ENCODE measurements around the gene EGLN3.

Gene EGLN3

DNA sequence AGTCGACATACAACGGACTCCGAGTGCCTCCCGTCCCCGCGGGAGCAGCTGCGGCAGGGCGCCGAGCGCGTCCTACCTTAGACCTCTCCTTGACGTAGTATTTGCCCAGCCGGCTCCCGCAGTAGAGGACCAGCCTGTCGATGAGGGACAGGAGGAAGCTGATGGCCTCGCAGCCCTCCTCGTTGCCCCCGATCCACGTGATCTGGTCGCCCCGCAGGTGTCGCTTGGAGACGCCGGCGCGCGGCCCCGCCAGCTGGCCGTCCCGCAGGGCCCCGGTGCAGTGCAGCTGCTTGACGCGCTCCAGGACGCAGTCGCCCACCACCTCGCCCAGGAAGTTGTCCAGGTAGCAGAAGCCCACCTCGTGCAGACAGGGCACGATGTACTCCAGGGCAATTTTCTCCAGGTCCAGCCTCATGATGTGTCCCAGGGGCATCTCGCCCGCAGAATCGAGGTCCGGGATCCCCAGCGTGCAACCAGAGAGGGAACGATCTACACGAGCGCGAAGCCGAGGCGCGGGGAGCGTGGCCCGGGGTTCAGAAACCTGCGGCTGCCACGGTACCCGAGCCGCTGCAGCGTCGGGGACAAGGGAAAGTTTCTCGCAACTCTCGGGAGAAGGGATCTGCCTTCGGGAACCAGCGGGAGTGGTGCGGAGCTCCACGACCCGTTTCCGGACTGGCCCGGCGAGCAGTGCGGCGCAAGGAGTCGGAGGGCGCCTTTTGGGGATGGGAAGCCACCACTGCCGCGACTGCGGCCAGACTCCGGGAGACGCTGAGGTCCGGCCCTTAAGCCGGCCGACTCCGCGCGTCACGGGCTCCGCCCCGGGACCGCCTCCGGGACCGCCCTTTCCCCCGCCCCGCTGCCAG lies at the start of gene EGLN3:
TSS of gene EGLN3 (minus strand) at position 755 of the 863 bp plus-strand sequence. CDS start at position 433, 322 bp downstream.
- H3K27me3 Mint-ChIP-seq, result peaks cover 51% of the 10 kb centered on the region
- H3K36me3 Mint-ChIP-seq (ENCODE audit: low read depth), result no peaks in the 10 kb centered on the region
- ATAC-seq (peak; percentile 94), DNase-seq (peak; percentile 78)
- H3K9me3 Mint-ChIP-seq, result no peaks in the 10 kb centered on the region
- peak within 1 kb of the TSS; percentile 81 for H3K4me3 Mint-ChIP-seq
- no peak within 1 kb of the TSS for H3K27ac Mint-ChIP-seq
- H3K4me1 Mint-ChIP-seq, result peaks cover 30% of the 10 kb centered on the region

DNA sequence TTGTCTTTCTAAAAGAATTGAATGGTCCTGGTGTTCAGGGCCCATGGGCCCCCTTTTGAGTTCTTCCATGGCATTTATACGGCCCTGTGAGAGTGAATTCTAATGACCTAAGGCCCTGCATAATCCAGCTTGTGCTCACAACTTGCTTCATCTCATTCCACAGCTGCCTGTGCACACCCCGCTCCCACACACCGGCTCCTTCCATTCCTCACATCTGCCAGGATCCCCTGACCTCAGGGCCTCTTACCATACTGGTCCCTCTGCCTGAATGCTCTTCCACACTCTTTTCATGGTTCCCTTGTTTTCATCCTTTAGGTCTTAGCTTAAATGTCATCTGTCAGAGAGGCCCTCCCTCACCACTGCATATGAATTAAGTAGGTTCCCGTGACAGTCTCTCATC lies 49.5 kb upstream of the EGLN3 start:
- ATAC-seq, result no peak
- H3K27me3 Mint-ChIP-seq, result no peaks in the 10 kb centered on the region

DNA sequence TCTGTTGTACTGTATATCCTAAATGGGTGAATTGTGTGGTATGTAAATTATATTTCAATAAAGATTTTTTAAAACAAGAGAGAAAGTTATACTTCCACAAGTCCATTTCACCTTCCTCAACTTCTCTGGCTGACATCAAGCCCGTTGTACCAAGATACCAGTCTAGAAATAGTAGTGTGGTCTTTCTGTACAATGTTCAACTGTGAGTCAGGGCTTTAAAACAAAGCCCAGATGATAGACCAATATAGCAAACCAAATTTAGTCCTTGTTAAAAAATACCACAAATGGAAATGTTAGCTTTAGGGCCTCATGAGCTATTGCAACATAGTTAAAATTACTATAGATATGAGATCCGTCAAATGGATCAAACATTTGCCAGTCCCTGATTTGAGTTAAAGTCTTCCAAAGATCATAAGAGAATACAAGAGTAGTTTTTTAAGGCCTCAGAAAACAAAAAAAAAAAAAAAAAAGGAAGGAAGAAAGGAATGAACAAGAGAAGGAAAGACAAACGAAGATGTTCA lies 49.0 kb upstream of the EGLN3 start:
- Mint-ChIP-seq H3K9me3 (no peaks in the 10 kb centered on the region), H3K27me3 (no peaks in the 10 kb centered on the region), H3K4me1 (no peaks in the 10 kb centered on the region), H3K36me3 (ENCODE audit: low read depth) (no peaks in the 10 kb centered on the region), H3K27ac (no peak overlapping the region), H3K4me3 (no peak overlapping the region)
- DNase-seq, result no peak
- ATAC-seq, result no peak

More for the DNA sequence above, 49.5 kb upstream of the EGLN3 start:
- H3K27ac Mint-ChIP-seq, result no peak overlapping the region
- H3K4me1 Mint-ChIP-seq, result no peaks in the 10 kb centered on the region
- no peaks in the 10 kb centered on the region for H3K36me3 Mint-ChIP-seq (ENCODE audit: low read depth)
- H3K9me3 Mint-ChIP-seq, result no peaks in the 10 kb centered on the region
- H3K4me3 Mint-ChIP-seq, result no peak overlapping the region
- DNase-seq, result no peak

DNA sequence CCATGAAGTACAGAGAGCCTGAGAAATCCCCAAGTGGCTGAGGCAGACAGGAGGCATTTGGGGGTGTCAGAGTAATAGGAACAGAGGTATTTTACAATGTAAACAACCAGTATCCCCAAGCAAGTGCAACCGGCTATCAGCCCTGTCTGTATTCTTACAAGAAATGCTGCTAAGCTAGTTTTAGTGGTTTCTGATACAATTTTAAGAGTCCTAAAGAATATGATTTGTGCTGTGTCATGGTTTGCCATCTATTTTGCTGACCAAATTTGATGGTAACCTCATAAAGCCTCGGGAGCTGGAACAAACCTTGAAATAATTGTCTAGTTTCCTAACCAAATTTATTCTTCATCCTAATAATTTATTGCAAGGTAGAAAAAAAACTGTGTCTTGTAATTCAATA lies 46.7 kb upstream of the EGLN3 start:
- Mint-ChIP-seq H3K4me3 (no peak overlapping the region), H3K27me3 (no peaks in the 10 kb centered on the region), H3K27ac (no peak overlapping the region), H3K4me1 (no peaks in the 10 kb centered on the region), H3K9me3 (no peaks in the 10 kb centered on the region), H3K36me3 (ENCODE audit: low read depth) (no peaks in the 10 kb centered on the region)
- ATAC-seq (no peak), DNase-seq (no peak)

DNA sequence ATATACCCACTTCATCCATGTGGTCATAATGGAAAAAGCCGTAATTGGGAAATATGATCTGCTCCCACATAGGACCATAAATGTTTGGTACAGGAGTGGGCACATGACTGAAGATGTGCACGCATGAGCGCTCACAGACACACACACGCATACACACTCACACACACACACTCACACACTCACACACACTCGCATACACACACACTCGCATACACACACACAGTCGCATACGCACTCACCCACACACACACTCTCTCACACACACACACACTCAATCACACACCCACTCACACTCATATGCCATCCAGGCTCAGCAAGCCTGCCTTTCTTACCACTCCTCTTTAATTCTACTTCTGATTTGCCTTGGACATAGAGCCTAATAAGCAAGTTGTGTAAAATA lies 45.6 kb upstream of the EGLN3 start:
- Mint-ChIP-seq H3K27me3 (no peaks in the 10 kb centered on the region), H3K27ac (no peak overlapping the region), H3K4me3 (no peak overlapping the region), H3K36me3 (ENCODE audit: low read depth) (no peaks in the 10 kb centered on the region), H3K9me3 (no peaks in the 10 kb centered on the region), H3K4me1 (no peaks in the 10 kb centered on the region)
- no peak for ATAC-seq
- DNase-seq, result no peak

DNA sequence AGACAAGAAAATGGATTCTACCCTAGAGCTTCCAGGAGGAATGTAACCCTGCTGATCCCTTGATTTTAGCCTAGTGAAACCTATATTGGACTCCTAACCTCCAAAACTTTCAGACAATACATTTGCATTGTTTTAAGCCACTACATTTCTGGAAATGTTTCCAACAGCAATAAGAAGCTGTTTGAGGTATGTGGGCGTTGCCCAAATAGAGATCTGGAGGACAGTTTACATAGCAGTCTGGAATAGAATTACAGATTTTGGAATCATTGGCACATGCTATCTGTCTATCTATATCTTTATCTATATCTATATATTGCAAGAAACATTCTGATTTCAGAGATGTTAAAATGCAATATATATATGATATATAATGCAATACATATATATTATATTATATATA lies 42.4 kb upstream of the EGLN3 start:
- Mint-ChIP-seq H3K9me3 (no peaks in the 10 kb centered on the region), H3K36me3 (ENCODE audit: low read depth) (no peaks in the 10 kb centered on the region), H3K27ac (no peak overlapping the region), H3K4me3 (no peak overlapping the region), H3K4me1 (peaks cover 6% of the 10 kb centered on the region), H3K27me3 (no peaks in the 10 kb centered on the region)
- no peak for DNase-seq
- ATAC-seq, result no peak

DNA sequence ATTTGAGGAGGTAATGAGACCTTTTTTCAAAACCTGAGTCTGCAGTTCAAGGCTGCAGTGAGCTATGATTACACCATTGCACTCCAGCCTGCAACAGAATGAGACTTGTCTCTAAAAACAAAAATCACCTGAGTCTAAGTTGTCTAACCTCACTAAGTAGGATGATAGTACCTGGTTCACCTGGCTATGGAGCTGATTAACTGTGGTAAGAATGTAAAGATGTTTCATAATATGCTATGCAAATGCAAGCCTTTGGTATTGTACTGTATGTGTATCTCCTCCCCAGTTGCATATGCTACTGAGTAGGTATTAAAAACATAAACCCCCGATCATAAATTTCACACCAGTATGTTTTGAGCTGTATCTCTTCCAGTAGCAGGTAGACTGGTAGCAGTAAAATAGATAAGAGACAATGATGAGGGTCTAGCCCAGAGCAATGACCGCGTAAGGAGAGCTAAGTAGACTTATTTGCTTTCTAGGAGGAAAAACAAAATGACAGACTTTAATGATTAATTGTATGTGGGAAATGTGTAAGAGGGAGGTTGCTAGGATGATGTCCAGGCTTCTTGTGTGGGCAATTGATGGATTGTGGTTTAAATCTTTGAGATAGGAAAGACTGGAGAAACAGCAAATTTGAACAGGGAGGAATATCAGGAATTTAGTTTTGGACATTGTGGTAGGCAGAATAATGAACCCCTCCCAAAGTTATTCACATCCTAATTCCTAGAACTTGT lies 41.6 kb upstream of the EGLN3 start:
- no peaks in the 10 kb centered on the region for H3K9me3 Mint-ChIP-seq
- H3K4me3 Mint-ChIP-seq, result no peak overlapping the region

DNA sequence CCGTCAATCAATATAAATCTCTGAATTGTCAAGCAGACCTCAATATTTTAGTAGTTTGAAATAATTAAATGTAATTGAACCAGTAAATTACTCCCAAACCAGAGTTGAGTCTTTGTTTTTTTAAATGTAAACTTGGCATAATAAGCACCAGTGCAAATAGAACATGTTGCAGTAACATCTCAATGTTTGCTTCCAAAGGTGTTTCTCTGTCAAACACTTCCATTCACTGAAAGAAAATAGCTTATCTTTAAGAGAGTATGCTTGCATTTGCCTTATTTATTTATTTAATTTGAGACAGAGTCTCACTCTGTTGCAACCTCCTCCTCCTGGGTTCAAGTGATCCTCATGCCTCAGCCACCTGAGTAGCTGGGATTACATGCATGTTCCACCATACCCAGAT lies 39.9 kb upstream of the EGLN3 start:
- ATAC-seq, result no peak

More for the DNA sequence above, 41.6 kb upstream of the EGLN3 start:
- Mint-ChIP-seq H3K27me3 (no peaks in the 10 kb centered on the region), H3K4me1 (peaks cover 6% of the 10 kb centered on the region), H3K27ac (no peak overlapping the region), H3K36me3 (ENCODE audit: low read depth) (no peaks in the 10 kb centered on the region)
- no peak for DNase-seq
- no peak for ATAC-seq

DNA sequence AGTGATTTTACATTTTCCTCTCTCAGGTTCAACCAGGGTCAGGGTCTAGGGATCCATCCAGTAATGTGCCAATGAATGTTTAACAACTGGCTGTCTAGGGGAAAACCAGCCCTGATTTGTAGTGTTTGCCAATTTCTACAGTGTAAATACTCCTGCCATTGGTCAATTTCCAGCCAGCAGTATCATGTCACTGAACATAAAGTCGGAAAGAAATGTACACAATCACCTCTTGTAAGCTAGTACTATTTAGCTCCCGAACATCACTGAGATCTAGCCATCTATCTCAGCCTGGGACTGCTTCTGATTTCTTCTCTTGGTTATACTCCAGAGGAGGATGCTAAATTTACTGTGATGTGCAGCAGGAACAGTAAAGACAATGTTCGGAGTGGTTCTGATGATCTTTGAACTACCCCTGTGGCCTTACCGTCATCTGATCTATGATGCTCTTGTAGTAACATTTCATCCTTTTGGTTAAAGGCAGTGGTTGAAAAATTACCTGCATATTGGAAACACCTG lies 36.7 kb upstream of the EGLN3 start:
- DNase-seq (no peak), ATAC-seq (no peak)
- Mint-ChIP-seq H3K36me3 (ENCODE audit: low read depth) (no peaks in the 10 kb centered on the region), H3K4me3 (no peak overlapping the region), H3K27me3 (no peaks in the 10 kb centered on the region), H3K27ac (no peak overlapping the region), H3K9me3 (peaks cover 8% of the 10 kb centered on the region), H3K4me1 (peaks cover 6% of the 10 kb centered on the region)

More for the DNA sequence above, 39.9 kb upstream of the EGLN3 start:
- Mint-ChIP-seq H3K4me1 (peaks cover 6% of the 10 kb centered on the region), H3K27ac (no peak overlapping the region), H3K9me3 (peaks cover 4% of the 10 kb centered on the region), H3K36me3 (ENCODE audit: low read depth) (no peaks in the 10 kb centered on the region), H3K4me3 (no peak overlapping the region), H3K27me3 (no peaks in the 10 kb centered on the region)
- no peak for DNase-seq

DNA sequence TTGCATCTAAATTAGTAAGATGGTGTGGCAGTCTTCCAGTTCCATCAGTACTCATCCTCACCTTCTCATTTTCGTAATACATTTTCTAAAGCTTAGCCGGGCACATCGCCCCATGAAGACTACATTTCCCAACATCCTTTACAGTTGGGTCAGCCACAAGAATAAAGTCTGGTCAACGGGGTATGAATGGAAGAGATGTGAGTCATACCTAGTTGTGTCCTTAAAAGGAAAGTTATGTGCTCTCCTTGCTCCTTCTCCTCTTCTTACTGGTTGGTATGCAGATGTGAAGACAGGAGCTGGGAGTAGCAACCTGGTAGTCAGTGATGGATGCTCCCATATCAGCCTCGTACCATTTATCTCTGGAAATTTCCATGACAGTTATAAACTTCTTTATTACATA lies 35.9 kb upstream of the EGLN3 start:
- DNase-seq (no peak), ATAC-seq (no peak)
- Mint-ChIP-seq H3K4me1 (peaks cover 6% of the 10 kb centered on the region), H3K27me3 (no peaks in the 10 kb centered on the region), H3K4me3 (no peak overlapping the region), H3K9me3 (peaks cover 8% of the 10 kb centered on the region), H3K27ac (no peak overlapping the region), H3K36me3 (ENCODE audit: low read depth) (no peaks in the 10 kb centered on the region)

DNA sequence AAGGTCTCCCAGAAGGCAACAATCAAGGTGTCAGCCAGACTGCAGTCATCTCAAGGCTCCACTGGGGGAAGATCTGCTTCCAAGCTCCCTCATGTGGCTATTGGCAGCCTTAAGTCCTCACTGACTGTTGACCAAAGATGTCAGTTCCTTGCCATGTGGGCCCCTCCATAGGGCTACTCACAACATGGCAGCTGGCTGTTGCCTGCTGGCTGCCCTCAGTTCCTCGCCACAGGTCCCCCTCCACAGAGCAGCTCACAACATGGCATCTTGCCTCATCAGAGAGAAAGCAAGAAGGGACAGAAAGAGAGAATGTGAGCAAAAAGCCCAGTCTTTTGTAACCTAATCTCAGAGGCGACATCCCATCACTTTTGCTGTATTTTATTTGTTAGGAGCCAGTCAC lies 34.4 kb upstream of the EGLN3 start:
- Mint-ChIP-seq H3K9me3 (peaks cover 8% of the 10 kb centered on the region), H3K36me3 (ENCODE audit: low read depth) (no peaks in the 10 kb centered on the region), H3K27me3 (no peaks in the 10 kb centered on the region), H3K27ac (no peak overlapping the region), H3K4me3 (no peak overlapping the region), H3K4me1 (peaks cover 3% of the 10 kb centered on the region)
- ATAC-seq, result no peak
- no peak for DNase-seq

DNA sequence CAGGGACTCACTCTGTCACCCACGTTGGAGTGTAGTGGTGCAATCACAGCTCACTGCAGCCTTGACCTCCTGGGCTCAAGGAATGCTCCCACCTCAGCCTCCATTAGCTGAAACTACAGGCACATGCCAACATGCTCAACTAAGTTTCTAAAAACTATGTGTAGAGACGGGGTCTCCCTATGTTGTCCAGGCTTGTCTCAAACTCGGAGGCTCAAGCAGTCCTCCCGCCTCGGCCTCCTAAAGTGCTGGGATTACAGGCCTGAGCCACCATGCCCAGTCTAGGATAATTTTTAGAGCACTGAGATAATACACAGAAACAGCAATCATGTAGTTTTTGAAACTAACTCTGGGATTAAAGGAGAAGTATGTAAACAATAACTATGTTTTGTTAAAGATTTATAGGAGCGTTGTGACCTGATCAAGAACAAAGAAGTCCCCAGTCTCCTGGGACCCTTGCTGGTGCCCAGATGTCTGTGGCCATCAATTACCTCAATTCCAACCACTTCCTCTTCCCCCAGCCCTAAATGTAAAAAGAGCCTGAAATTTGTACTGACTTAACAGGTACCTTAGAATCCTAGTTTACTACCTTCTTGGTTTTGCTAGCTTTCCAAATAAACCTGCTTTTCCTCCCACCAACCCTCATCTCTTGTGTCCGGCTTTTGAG lies 28.9 kb upstream of the EGLN3 start:
- Mint-ChIP-seq H3K36me3 (ENCODE audit: low read depth) (no peaks in the 10 kb centered on the region), H3K9me3 (peaks cover 5% of the 10 kb centered on the region), H3K4me1 (peaks cover 8% of the 10 kb centered on the region), H3K27me3 (no peaks in the 10 kb centered on the region), H3K4me3 (no peak overlapping the region), H3K27ac (no peak overlapping the region)
- ATAC-seq (no peak), DNase-seq (no peak)

DNA sequence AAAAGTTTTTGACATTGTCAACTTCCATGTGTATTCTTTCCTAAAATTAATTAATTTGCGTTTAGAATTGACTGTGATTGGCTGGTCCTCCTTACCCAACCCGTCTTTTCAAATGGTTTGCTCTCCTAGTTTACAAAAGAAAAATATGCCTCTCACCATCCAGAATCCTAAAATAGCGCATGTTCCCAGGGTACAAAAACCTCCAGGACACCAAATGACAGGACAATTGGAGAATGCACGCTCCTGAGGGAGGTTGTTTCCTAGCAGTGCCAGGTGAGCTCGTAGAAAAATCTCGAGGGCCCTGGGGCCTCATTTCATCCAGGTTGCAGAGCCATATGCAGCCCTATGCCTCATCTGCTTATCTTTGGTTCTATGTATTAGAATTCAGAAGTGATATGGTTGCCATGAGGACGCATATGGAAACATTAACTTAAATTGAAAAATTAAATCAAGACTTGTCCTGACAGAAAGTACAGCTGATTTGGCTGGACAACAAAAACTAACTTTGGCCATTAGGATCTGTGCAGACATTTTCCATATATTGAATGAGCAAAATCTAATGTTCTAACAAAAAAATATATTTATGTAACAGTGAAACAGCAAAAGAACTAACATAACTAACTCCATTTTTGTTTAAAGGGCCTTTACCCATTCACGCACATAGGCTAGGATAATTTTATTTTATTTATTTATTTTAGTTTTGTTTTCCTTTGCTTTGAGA lies 28.2 kb upstream of the EGLN3 start:
- Mint-ChIP-seq H3K27me3 (no peaks in the 10 kb centered on the region), H3K4me1 (peaks cover 8% of the 10 kb centered on the region), H3K4me3 (no peak overlapping the region), H3K36me3 (ENCODE audit: low read depth) (no peaks in the 10 kb centered on the region), H3K9me3 (peaks cover 5% of the 10 kb centered on the region), H3K27ac (no peak overlapping the region)
- ATAC-seq (no peak), DNase-seq (no peak)

DNA sequence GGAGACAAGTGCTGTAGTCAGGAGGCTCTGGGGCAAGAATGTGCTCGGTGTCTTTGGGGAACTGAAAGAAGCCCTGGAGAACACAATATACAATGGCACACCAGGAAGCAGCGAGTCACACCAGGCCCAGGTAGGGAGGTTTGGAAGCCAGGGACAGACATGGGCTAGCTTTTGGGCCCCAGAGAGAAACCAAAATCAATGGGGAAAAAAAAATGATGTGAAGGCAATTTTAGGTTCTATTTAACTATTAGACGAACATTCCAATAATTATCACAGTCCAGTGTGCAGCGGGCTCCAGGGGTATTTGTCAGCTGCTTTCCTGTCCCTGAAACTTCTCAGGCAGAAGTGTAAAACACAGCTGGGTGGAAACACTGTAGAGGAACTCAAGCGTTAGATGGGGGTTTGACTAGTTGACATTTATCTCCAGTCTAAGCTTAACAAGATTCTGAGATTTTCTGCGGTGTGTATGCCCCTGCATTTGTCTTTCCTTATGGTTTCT lies 21.8 kb upstream of the EGLN3 start:
- no peak overlapping the region for H3K4me3 Mint-ChIP-seq
- H3K9me3 Mint-ChIP-seq, result peaks cover 11% of the 10 kb centered on the region
- H3K36me3 Mint-ChIP-seq (ENCODE audit: low read depth), result peaks cover 2% of the 10 kb centered on the region
- no peak overlapping the region for H3K27ac Mint-ChIP-seq
- ATAC-seq (no peak), DNase-seq (no peak)
- H3K4me1 Mint-ChIP-seq, result peaks cover 3% of the 10 kb centered on the region
- peaks cover 2% of the 10 kb centered on the region for H3K27me3 Mint-ChIP-seq
